C4-2B (cell line): ENCODE data around the gene OR2AJ1.

Experiments
- ZFX ChIP-seq: fragments of 450-650 bp; IDR thresholded peaks from 2 replicates; pipeline ENCODE4 v1.6.1; 2017
- TF ChIP-seq, protein P1 (sequence below): fragments of 450-650 bp; conservative IDR thresholded peaks from 2 replicates; pipeline ENCODE4 v1.5.1; 2017; ENCODE audit warnings: mild to moderate bottlenecking

DNA sequence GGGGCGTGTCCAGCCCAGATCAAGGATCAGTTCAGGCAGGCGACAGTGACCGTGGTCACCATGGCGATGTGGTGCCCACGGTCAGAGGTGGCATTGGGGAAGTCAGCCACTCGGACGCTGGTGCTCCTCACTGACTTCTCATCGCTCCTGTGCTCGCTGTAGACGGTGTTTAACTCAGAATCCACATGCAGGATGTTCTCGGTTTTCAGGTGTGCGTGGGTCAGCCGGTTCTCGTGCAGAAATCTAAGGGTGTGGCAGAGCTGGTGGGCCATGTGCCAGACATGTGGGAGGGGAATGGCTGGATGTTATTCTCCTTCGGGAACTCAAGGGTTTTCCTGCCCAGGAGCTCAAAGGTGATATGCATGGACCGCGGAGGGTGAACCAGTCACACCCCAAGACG lies 11.7 kb downstream of the OR2AJ1 start:
- TF ChIP-seq, protein P1, sequence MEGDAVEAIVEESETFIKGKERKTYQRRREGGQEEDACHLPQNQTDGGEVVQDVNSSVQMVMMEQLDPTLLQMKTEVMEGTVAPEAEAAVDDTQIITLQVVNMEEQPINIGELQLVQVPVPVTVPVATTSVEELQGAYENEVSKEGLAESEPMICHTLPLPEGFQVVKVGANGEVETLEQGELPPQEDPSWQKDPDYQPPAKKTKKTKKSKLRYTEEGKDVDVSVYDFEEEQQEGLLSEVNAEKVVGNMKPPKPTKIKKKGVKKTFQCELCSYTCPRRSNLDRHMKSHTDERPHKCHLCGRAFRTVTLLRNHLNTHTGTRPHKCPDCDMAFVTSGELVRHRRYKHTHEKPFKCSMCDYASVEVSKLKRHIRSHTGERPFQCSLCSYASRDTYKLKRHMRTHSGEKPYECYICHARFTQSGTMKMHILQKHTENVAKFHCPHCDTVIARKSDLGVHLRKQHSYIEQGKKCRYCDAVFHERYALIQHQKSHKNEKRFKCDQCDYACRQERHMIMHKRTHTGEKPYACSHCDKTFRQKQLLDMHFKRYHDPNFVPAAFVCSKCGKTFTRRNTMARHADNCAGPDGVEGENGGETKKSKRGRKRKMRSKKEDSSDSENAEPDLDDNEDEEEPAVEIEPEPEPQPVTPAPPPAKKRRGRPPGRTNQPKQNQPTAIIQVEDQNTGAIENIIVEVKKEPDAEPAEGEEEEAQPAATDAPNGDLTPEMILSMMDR: 0 out of 2 replicates have a peak, but pooled peaks have one; percentile 22
- TF ChIP-seq ZFX: no peak
